Thoracic aorta (tissue), 2 donors: Measurements from ENCODE around the gene TMEM62. TPM values are rescaled to one million over a fixed set of nuclear protein-coding genes. Genes with fewer than 3 reads are reported as not detected.

ENCODE experiments used
- ATAC-seq: fragments of 150-250 bp; one replicate; pipeline ENCODE4 v1.8.0; 2017; ENCODE audit warnings: low read depth; ENCODE audit not compliant: insufficient number of reproducible peaks, low FRiP score
- DNase-seq: peaks from one replicate; pipeline ENCODE4 v3.0.0-alpha.2; 2020; ENCODE audit warnings: low spot score
- H3K27ac ChIP-seq, 2 donors: fragments of 200-600 bp; sonication (generic); 1 replicate in 1 of 2; 2 replicates in 1 of 2; pipeline ENCODE4 v1.5.1; 2016; ENCODE audit warnings: mild to moderate bottlenecking in 2 of 2, moderate library complexity in 2 of 2
- H3K27me3 ChIP-seq: fragments of 200-600 bp; sonication (generic); replicated peaks from 2 replicates; pipeline ENCODE4 v1.6.0; 2016; ENCODE audit warnings: mild to moderate bottlenecking; ENCODE audit not compliant: insufficient read depth
- H3K36me3 ChIP-seq: fragments of 200-600 bp; sonication (generic); one replicate; pipeline ENCODE4 v1.5.1; 2016
- H3K4me1 ChIP-seq, 2 donors: fragments of 200-600 bp; sonication (generic); 1 replicate in 1 of 2; 2 replicates in 1 of 2; pipeline versions ENCODE4 v1.5.1 to v1.6.0; 2016; ENCODE audit warnings: low read depth in 2 of 2, mild to moderate bottlenecking in 1 of 2; ENCODE audit not compliant: control insufficient read depth in 1 of 2
- H3K4me3 ChIP-seq: fragments of 200-600 bp; sonication (generic); 2 replicates; pipeline ENCODE4 v1.5.1; 2016; ENCODE audit warnings: mild to moderate bottlenecking
- H3K9me3 ChIP-seq: fragments of 200-600 bp; sonication (generic); 2 replicates; pipeline ENCODE4 v1.5.1; 2016
- CTCF ChIP-seq: fragments of 200-600 bp; sonication (generic); IDR thresholded peaks from one replicate; pipeline ENCODE4 v1.5.1; 2019; ENCODE audit warnings: antibody characterized with exemption
- total RNA-seq, 2 donors: library from RNA; depleted of rRNA; stranded (reverse); fragments of >200 nt; gene quantifications; one replicate each; pipeline versions ENCODE4 v1.1.0 to v1.2.3, GENCODE V29; 2016

Gene TMEM62
- total RNA-seq, 2 donors from 2014 or later = 22.5 to 51.1 TPM

GRCh38 chr15:43215961-43216360 is 82.6 kb downstream of the TMEM62 start:
- no peak overlapping the region for H3K27ac ChIP-seq
- no peak for TF ChIP-seq CTCF
- no peaks in the 10 kb centered on the region for H3K27me3 ChIP-seq
- DNase-seq (no peak), ATAC-seq (no peak)
- H3K9me3 ChIP-seq = no peaks in the 10 kb centered on the region
- no peak overlapping the region for H3K4me3 ChIP-seq
- no peaks in the 10 kb centered on the region for H3K36me3 ChIP-seq
- no peaks in the 10 kb centered on the region for H3K4me1 ChIP-seq

GRCh38 chr15:43218908-43219706 is 85.7 kb downstream of the TMEM62 start:
- H3K27ac ChIP-seq = no peak overlapping the region
- DNase-seq = no peak
- H3K4me1 ChIP-seq = no peaks in the 10 kb centered on the region
- no peaks in the 10 kb centered on the region for H3K36me3 ChIP-seq
- no peak for TF ChIP-seq CTCF
- ATAC-seq = no peak
- no peaks in the 10 kb centered on the region for H3K9me3 ChIP-seq
- no peak overlapping the region for H3K4me3 ChIP-seq
- H3K27me3 ChIP-seq = no peaks in the 10 kb centered on the region

- H3K9me3 ChIP-seq = no peaks in the 10 kb centered on the region
- TF ChIP-seq CTCF = no peak
- ATAC-seq (no peak), DNase-seq (no peak)
- H3K27me3 ChIP-seq = no peaks in the 10 kb centered on the region
- H3K4me1 ChIP-seq = no peaks in the 10 kb centered on the region
- H3K4me3 ChIP-seq = no peak overlapping the region
- no peak overlapping the region for H3K27ac ChIP-seq
- H3K36me3 ChIP-seq = no peaks in the 10 kb centered on the region
Measured at GRCh38 chr15:43219929-43220928, 86.8 kb downstream of the TMEM62 start.

DNA sequence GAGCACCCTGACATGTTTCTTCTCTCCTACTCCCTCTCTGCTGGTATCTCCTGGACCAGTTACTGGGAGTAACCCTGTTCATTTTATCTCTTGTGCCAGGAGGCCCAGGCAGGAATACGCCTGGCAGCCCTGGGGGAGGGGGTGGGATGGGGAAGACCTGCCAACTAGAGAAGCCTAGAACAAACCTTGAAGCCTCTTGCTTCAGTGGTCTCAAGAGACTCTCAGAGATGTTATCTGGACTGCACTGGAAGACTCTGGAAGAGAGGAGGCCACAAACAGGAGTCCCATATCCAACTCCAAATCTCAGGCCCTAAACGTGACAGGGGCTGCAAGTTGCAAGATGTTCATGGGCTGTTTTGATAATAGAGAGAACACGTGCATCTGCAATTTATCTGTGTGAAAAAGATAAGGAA is 87.6 kb downstream of the TMEM62 start, which contains the start of gene EPB42:
Gene EPB42 (minus strand): TSS at position 28 of the 413 bp plus-strand sequence. CDS start 193 bp downstream, outside the sequence.
- Histone ChIP-seq H3K36me3 (no peaks in the 10 kb centered on the region), H3K4me1 (no peaks in the 10 kb centered on the region), H3K9me3 (no peaks in the 10 kb centered on the region), H3K4me3 (no peak within 1 kb of the TSS), H3K27ac (no peak within 1 kb of the TSS), H3K27me3 (no peaks in the 10 kb centered on the region)
- DNase-seq (no peak), ATAC-seq (no peak)
- TF ChIP-seq CTCF = no peak

DNA sequence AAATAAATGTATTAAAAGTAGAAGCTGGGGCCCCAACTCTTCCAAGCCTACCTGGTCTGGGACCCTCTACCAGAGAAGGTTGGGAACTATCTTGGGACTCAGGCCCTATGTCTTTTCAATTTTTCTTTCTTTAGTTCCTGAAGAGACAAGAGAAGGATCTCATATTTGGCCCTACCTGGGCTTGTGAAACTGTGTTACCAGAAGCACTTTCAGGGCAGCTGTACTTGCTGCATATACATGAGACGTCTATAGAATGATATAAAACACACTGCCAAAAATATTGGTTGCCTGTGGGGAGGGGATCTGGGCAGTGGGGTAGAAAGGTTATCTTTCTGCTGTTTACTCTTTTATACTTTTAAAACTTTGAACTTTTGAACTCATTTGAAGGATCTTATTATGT is 88.0 kb downstream of the TMEM62 start:
- DNase-seq (no peak), ATAC-seq (no peak)
- Histone ChIP-seq H3K4me1 (no peaks in the 10 kb centered on the region), H3K4me3 (no peak overlapping the region), H3K27me3 (no peaks in the 10 kb centered on the region), H3K36me3 (no peaks in the 10 kb centered on the region), H3K9me3 (no peaks in the 10 kb centered on the region), H3K27ac (no peak overlapping the region)
- TF ChIP-seq CTCF = no peak
